GM18526 (cell line): ENCODE data around the gene BID.

Experiments
- POLR2A ChIP-seq: IDR thresholded peaks from 3 replicates; pipeline ENCODE4 v1.6.1; 2011; ENCODE audit not compliant: insufficient read length; ENCODE audit errors: extremely low read depth

Gene BID

DNA sequence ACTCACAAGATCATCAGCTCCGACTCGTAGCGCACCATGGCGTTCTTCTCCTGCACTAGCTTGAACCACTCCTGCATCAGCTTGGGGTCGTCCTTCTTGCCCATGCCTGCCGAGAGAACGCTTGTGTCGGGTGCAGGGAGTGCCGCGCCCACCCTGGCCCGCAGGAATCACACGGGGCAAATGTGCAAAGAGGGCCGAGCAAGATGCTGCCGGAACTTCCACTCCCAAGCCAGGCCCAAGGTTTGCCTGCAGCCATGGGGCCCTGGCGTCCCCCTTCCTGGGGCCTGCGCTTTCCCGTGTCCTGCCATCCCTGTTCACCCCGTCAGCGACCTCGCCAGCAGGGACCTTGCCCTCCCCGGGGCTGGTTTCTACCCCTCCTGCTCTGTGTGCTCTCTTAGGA, 16.9 kb upstream of the BID start:
- TF ChIP-seq POLR2A, result no peak

DNA sequence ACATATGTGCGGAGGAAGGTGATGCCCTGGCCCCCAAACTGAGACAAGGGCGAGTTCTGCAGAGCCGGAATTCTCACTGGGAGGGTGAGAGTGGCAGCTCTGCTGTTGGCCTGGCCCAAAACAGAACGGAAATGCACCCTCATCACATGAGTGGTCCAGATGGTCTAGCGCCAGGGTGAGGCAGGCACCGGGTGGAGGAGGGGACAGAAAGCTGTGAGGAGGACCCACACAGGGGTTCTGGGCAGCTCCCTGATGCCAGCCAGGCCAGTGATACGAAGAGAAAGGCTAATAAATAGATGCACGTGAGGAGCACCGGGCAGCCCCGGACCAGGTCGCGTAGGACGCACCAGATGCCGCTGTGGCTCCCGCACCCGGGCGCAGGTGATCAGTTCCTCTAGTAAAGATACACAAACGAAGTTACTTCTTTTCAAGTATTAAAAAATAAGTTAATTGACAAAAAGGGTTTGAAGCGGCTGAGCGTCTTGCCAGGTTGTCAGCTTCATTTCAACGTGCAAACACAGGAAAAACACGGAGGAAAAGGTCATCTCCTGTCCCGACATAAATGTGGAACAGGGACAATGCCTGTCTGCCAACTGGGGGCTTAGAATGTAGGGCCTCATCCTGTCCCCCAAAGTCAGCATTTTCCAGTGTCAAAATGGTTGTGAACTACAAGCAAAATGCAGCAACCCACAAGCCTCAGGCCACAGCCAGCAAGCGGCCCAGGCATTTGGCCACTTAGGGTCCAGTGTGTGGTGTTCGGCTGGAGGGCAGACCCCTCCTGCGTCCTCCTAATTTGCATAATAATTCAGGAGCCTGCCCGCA, 15.3 kb upstream of the BID start:
- TF ChIP-seq POLR2A, result no peak

DNA sequence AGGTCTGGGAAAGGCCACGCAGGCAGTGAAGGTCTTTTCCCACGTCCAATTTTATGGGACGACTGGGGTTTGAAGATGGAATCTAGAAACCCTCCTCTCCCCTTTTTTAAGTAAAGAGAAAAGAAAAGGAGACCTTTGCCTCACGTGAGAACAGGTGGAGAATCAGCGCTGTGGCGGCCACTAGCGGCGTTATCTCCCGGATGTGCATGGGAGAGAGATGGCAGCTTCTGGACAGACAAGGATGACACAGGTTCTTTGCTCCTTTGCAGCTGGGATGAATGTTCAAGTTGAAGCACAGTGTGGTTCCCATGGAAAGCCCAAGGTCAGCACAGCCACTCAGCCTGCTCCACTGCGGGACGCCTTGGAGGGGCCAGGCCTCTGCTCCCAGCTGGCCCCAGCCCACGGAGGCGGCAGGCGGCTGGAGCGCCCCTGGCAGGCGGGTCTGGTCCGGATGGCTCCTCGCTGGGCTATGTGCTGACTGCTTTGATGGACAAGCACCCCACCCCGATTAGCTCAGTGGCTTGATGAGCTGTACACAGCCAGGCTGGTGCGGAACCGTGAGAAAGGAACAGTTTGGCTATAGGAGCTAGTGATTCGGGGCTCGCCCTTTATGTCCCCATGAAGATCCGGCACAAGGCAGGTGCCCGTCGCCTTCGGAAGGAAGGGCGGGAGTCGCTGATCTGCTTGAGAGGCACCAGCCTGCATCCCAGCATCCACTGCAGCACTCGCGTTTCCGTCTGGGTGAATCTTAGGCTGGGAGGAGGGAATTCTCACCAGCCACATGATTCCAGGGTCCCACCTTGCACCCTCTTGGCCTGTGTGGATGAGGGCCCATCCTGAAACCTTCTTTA, 14.5 kb upstream of the BID start:
- TF ChIP-seq POLR2A, result no peak

DNA sequence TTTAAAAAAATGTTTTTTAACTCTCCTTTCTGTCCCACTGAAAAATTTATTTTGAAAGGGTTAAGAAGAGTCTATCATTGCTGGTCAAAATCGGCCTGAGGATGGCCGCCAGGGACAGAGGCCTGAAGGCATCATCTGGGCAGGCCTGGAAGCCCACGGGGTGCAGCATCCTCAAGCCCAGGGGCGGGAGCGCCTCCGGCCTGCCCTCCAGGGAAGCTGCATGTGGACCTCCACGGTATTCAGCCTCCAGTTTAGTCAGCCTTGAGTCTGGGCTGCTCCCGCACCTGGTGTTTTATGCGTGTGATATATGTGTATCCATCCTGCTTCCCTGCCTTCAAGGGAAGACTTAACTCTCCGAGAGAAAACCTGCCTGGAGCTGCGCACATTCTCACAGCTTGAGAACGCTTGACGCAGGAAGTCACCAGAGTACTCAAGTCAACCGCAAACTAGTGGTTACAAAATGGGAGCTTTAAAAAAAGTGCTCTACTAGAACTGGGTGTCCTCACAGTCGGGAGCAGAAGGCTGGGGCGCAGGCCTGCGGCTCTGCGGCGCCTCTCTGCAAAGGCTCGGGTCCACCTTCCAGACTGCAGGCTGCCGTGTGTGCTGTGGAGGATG, 13.6 kb upstream of the BID start:
- no peak for TF ChIP-seq POLR2A

DNA sequence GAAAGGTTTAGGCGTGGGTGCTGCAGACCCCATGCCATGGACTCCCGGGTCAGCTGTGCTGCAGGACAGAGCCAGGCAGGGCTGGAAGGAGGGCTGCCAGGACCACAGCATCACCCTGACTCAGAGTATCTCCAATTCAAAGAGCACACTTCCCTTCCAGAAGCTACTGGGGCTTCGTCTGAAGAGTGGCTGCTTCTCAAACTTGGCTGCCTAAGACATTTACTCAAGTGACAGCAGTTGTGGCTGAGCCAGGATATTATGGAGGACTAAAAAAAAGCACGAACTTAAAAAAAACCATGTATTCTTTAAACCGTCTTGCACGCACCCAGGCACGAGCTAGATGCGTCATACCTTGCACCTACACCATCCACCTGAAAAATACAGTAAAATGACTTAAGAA, 13.0 kb upstream of the BID start:
- no peak for TF ChIP-seq POLR2A

DNA sequence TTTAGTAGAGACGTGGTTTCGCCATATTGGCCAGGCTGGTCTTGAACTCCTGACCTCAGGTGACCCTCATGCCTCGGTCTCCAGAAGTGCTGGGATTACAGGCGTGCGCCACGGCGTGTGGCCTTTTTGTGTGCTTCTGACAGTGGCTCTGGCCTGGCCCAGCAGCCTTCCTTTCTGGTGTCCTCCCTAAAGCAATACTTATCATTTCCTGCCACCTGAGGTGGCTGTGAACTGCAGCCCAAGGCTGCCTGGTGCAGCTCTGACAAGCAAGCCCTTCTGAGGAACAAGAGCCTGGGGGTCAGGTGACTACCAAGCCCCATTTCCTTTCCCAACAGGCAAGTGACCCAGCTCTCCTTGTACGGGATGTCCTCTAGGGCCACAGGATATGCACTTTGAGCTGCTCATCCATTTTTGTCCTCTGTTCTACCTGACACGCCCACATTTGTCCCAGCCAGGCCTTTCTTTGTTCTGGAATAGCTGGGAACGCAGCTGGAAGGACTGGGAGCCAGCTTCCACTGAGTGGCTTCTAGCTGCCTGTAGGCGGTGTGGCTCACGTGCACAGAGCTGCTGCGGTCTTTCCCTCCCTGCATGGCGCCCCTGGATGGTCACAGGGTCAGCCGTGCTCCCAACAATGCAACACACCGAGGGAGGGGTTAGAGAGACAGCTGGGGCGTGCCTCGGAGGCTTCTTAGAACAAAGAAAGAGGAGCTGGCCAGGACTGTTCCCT, 12.3 kb upstream of the BID start:
- TF ChIP-seq POLR2A, result no peak

DNA sequence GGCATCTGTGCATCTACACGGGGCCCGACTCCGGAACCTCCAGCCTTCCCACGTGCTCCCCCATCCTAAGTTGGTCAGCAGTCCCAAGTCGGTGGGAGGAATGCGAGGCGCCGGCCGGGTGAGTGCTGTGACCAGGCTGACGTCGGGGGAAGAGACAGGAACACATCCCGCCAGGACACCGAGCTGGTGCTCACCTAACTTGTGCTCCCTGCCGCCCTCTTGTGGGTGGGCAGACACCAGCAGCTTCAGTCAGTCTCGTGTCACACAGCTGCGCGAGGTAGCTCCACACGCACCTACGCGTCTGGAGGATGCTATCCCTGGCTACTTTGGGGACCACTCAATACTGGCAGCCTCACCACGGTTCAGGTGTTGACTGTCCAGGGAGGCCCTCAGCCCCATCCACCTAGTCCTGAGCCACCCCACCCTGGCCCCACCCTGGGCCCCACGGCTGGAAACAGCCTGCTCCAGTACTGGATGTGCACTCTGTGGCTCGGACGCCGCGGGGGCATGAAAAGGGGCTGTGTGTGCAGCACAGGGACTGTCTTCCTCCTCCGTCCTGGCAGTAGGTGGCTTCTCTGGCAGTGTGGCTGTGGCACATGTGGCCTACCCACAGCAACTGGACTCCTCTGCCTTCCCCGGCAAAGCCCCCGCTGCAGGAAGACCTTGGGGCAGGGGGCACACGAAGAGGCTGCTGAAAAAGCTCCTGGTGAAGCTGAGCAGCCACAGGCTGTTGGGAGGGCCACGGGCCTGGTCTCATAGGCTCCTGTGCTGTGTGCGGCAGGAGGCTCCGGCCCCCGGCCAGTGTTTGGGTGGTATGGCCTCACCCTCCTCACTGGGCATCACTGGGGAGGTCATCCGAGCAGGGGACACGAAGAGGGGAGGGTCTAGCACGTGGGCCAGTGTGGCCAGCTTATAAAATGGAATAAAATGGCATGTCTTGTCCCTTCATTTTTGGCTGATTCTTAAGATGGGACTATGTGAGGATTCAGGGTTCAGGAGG, 11.2 kb upstream of the BID start:
- no peak for TF ChIP-seq POLR2A

DNA sequence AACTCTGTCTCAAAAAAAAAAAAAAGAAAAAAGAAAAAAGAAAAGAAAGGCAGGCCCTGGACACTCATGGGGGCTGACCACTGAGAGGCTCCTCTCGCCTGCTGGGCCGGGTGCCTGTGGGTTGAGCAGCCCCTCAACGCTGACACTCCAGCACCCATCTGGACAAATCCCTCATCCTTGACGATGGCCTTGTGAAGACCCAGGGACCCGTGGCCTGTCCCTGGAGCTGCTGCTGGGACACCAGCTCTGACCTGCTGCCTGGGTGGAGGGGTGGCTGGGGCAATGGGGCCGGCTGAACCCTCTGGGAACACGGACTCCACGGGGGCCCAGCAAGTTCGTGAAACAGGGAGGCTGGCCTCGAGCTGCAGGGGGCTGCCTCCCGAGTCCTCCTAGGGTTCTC, 10.5 kb upstream of the BID start:
- no peak for TF ChIP-seq POLR2A

DNA sequence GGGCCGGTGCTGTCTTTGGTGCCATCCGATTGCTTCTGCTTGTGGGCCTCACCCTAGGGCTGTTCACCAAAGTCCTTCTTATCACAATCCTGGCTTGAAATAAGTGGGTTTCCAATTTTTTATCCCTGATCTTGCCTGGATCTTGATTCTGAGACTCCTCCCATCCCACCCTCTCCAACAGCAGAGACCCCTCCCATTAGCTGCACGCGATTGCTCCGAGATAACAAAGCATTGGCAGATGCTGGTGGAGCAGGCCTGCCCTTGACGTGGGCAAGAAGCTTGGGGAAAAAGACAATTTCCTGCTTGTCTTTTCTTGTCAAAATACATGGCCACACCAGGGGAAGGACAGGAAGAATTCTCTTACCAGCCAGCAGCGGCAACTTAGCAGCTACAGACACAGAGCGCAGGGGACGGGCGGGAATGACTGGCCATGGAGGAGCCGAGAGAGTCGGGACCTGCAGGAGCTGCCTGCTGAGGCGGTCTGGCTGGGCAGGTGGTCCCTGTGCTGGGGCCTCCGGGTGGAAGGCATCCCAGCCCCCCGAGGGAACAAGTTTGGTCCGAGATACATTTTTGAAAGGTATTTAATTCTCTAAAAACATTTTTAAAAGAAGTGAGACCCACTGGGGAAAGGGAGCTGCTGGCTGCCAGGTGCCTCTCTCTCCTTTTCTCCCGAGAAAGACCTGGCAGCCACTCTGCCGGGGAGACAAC, 9.7 kb upstream of the BID start:
- TF ChIP-seq POLR2A, result no peak

DNA sequence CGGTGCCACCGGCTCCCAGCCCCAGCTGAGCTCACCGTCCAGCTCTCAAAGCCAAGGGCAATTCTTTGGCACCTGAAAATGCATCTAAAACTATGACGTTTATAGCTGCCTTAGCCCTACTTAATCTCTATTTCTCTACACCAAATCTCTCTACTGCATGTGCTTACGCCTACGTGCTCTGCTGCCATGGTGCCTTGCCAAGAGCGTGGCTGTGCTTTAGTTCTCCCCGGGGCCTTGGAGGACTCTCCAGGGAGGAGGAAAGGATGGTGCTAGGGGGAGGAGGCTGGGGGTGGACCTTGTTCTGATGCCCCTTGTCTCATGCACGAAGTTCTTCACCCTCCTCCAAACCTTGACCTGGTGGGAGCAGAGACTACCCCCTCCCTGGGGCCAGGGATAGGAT, 9.0 kb upstream of the BID start:
- no peak for TF ChIP-seq POLR2A

DNA sequence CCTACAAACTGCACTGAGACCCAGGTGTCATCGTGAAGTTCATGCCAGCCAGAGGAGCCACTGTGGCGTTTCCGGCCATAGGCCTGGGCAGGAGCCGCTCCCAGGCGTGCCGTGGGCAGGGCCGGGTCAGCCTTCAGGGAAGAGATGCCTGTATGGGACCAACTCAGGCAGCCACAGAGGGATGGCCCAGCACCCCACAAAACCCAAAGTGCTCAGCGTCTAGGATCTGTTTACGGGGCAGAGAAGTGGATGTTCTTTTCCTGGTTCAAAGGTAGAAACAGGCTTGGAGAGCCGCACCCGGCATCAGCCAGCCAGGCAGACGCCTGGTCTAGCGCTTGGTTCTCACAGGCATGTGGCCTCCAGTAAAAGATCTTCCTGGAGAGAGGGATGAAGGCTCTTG, 8.4 kb upstream of the BID start:
- TF ChIP-seq POLR2A, result no peak

DNA sequence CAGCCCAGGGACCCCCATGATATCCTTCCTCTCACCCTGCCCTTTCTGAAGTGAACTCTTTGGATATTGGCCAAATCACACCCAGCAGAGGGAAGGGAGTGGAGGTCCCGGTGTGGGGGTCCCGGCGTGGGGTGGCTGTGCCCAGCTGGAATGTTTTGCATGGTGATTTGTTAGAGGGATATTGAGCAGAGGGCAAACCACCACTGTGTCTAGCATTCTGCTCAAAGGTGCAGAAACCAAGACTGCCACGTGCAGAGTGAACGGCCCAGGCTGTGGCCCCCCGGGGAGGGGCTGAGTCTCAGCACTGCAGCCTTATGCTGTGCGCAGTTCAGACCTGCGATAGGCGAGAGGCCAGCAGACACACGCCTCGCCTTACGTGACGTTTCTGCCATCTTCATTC, 7.9 kb upstream of the BID start:
- no peak for TF ChIP-seq POLR2A

DNA sequence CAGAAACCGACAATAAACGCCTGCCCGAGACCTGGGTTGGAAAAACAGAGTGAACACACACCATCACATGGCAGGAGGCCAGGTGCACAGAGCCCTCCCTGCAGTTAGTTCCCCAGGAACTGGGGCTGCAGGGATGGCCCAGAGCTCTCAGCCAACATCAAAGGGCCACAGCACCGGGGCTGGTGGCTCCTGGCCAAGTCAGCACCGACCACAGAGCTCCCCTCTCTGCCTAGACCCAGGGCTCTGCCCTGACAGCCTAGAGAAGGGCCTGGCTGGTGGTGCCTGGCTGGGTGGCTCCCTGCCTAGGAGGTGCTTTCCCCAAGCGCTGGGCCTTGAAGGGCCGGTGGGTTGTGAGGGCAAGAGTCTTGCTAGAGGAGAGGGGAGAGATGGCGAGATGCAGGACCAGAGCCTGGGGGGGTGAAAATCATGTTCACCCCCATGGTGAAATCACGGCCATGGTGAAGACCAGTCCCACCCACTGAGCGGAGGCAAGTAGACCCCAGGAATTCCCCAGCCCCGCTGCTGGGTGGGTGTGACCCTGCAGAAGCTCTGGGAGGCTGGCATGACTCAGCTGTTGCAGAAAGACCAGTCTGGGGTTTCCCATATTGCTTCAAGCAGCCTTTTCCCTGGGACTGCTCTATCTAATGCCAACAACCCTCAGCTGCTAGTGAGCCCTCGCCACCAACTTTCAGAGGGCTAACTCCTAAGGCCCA, 7.2 kb upstream of the BID start:
- TF ChIP-seq POLR2A, result no peak
